Inflammatory macrophage (primary cell): ENCODE results near the gene STK35.
A peak's percentile ranks its signal among the peaks of the same experiment; 100 is the strongest.

Source experiments
- DNase-seq, 2 donors: peaks; one replicate each; pipeline ENCODE4 v3.0.0-alpha.2; 2020 to 2022
- total RNA-seq, 18 experiments: gene quantifications; one replicate each; lab custom pipeline; 2026; ENCODE audit warnings: mixed read lengths in 6 of 18, inconsistent platforms in 2 of 18; lab: John Stamatoyannopoulos, UW

STK35 gene
- total RNA-seq, result 10.4 to 37.4 (median 20.6) reads per million in 18 experiments

DNA sequence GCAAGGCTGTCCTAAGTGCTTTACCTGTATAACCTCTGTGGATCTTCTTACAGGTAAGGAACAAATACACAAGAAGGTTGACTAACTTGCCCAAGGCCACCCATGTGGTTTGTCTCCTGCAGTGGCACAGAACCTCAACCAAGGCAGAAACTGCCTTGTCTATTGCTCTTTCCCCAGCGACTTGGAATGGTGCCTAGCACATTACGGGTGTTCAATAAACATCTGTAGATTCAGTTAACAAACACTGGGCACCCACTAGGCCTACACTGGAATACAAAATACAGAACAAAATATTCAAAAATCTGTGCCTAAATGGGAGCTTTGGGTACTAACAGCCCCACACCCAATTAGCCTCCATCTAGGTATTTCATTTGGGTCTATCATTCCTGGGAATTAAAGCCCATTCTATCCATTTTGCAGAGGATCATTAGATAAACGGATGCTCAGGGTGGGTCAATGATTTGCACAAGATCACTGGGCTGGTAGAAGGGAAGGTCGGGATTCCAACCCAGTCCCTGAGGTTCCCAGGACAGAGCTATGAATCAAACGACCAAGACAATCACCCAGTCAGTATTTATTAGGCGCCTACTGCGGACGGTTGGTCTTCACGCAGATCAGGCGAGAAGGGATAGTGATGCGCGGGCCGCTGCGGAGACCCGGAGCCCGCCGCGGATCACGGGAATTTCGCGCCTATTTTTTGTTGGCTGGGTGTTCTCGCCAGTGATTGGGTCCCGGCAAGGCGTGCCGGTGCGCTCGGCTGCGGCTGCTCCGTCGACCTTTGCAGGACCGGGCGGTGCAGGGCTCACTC lies at the start of gene STK35:
Gene STK35, plus strand, starts transcription at position 771 of the 808 bp plus-strand sequence. CDS start 55 bp downstream, outside the sequence.
- no peak for DNase-seq

DNA sequence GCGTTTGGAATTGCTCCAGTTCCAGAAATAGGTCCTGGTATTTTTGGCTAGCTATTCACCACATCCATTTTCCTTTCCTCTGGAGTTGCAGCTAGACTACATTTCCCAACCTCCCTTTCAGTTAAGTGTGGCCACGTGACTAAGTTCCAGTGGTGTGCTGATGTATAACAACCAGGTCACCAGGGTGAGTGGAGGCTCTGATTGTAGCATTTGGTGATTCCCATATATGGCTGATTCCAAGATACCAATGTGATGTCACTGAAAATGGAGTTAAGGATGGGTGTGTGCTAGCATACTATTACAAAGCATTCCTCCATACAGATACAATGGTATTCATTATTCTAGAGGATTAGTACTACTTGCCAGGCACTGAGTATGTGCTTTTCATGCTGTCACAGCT lies 49.7 kb upstream of the STK35 start:
- DNase-seq, result no peak

GRCh38 chr20:2052741-2053140 lies 48.9 kb upstream of the STK35 start:
- DNase-seq, result no peak

DNA sequence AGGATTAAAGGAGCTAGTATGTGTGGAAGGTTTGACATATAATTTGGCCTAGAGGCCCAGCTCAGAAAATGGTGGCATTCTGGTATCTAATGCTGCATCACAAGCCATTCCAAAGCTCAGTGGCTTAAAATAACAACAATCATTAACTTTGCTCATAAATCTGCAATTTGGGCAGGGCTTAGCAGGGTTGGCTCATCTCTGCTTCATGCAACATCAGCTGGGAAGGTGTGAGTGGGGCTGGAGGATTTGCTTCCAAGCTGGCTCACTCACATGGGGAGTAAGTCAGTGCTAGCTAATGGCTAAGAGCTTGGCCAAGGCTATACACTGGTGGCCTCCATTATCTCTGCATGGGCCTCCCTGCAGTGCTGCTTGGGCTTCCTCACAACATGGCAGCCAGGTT lies 48.0 kb upstream of the STK35 start:
- no peak for DNase-seq

- no peak for DNase-seq
Measured at GRCh38 chr20:2054911-2055310, 46.7 kb upstream of the STK35 start.

- DNase-seq, result no peak
Measured at GRCh38 chr20:2059411-2059810, 42.2 kb upstream of the STK35 start.

DNA sequence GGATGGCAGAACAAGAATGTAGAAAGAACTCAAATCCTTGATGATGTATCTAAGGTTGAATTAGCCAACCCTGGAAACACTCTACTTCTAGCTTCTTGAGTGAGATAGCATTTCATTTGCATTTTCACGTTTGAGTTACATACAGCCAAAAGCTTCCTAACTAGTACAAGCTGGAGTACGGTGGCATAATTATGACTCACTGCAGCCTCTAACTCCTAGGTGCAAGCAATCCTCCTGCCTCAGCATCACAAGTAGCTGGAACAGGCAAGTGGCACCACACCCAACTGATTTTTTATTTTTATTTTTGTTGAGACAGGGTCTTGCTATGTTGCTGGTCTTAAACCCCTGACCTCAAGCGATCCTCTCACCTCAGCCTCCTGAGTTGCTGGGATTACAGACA lies 36.5 kb upstream of the STK35 start:
- DNase-seq, result no peak

GRCh38 chr20:2066461-2067122 lies 35.0 kb upstream of the STK35 start:
- DNase-seq, result no peak

- DNase-seq, result no peak
Measured at GRCh38 chr20:2080532-2081224, 20.9 kb upstream of the STK35 start.

DNA sequence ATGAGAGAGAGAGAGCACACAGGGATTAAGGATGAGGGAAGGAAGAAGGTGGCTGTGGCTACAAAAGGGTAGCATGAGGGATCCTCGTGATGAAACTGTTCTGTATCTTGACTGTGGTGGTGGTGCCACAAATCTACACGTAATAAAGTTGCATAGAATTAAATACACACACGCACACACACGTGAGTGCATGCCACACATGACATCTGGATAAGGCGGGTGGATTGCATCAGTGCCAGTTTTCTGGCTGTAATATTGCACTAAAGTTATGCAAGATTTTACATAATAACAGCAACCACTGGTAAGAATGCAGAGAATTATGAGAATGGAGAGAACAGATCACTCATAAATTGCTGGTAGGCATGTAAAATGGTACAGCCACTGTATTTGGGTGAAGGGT lies 16.9 kb upstream of the STK35 start:
- DNase-seq, result peak; percentile 90 to 96

DNA sequence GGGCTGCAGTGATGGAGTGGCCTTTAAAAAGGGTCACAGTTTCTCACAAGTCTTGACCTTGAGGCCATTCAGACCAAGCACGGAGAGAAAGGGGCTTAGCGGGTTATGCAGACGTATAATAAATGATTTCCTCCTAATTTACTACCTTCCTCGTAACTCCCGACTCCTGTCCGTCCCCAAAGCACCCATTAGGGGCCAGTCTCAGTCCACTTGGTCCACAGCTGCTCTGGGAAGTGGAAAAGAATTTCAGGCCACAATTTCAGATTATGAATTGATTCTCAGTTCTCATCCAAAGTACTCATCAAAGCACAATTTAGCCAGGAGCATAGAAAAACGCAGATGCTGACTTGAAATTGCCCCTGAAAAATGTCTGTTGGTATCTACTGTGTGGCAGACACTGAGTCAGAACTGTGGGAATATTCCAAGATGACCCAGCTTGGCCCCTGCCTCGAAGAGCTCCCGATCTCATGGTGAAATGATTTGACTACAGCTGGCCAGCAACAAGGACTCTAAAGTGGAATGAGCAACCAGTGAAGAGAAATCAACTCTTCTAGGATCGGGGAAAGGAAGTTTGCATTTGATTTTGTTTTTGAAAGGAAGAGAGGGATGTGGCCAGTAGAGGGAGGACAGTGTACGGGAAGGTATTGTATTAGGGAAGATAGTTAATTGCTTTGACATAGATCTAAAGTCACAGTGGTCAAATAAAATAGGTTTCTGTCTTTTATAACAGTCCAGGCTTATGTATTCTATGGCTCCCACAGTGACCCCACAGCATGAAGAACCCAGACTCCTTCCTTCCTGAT lies 15.2 kb upstream of the STK35 start:
- DNase-seq, result no peak

GRCh38 chr20:2086980-2087377 lies 14.6 kb upstream of the STK35 start:
- peak in 1 of 2 donors; percentile 27 for DNase-seq

DNA sequence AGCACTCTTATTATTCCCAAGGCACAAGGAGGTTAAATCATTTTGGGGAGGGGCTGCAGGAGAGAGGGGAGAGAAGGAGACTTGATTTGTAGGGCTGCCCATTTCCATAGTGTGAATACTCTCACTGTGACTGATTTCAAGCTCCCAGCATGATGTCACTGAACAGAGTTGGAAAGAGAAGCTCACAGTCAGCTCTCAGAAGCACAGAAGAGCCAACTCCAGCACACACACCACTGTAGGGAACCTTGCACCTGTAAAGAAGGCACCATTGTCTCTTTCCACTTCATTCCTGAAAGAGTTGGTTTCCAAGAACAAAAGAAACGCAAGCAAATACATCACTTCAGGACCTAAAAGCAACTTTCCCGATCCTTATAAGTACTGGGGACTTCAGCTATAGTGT lies 12.7 kb upstream of the STK35 start:
- DNase-seq, result no peak

- no peak for DNase-seq
Measured at GRCh38 chr20:2089447-2089846, 12.2 kb upstream of the STK35 start.

- peak in 1 of 2 donors; percentile 12 for DNase-seq
Measured at GRCh38 chr20:2093159-2093781, 8.4 kb upstream of the STK35 start.

DNA sequence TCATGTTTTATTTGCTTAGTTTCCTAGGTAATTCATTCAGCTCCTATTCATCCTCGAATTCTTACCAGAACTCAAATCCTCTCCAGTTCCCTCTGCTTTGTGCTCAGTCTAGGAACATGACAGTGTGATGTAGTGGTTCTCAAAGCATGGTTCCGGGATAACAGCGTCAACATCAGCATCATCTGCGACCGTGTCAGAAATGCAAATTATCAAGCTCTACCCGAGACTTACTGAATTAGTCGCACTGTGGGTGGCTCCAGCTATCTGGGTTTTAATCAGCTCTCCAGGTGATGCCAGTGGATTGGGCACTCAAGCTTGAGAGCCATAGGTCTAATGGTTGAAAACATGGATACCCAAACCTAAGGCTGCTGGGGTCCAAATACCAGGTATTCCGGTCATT lies 7.7 kb upstream of the STK35 start:
- DNase-seq, result no peak

- peak; percentile 87 to 92 for DNase-seq
Measured at GRCh38 chr20:2101865-2102584, 398 bp downstream of the STK35 start.

- peak; percentile 84 to 88 for DNase-seq
Measured at GRCh38 chr20:2102585-2103460, 1.2 kb downstream of the STK35 start.

DNA sequence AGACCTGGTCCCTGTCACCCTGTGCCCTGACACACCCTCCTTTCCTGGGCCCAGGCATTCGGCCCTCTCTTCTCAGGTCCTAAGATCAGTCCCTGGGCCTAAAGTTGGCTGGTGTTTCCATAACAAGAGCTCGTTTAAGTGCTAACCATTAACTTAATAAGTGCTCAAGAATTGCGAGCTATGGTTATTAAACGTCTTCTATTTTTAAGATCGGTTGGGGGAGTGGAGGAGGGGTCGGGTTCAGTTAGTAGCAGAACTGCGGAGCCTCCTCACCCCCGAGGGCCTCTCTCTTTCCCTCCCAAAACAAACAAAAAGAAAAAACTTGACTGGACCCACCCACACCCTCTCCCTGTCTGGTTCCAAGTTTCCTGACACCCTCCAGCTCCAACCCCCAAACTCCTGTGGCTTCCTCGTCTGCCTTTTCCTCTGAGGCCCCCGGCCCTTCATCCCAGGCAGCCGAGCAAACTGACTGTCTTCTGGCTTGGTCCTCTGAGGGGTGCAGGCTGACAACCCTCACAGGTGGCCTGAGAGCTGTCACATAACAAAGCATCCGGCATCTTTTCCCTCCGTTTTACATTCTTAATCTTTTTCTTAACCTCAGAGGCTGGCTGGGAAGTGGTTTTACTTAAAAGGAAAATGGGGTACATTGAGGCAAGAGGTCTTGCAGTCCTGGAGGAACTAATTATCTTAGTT lies 2.0 kb downstream of the STK35 start:
- DNase-seq, result no peak

- DNase-seq, result no peak
Measured at GRCh38 chr20:2104236-2104635, 2.6 kb downstream of the STK35 start.
